ENCODE data around the gene GTF2H3.

DNA sequence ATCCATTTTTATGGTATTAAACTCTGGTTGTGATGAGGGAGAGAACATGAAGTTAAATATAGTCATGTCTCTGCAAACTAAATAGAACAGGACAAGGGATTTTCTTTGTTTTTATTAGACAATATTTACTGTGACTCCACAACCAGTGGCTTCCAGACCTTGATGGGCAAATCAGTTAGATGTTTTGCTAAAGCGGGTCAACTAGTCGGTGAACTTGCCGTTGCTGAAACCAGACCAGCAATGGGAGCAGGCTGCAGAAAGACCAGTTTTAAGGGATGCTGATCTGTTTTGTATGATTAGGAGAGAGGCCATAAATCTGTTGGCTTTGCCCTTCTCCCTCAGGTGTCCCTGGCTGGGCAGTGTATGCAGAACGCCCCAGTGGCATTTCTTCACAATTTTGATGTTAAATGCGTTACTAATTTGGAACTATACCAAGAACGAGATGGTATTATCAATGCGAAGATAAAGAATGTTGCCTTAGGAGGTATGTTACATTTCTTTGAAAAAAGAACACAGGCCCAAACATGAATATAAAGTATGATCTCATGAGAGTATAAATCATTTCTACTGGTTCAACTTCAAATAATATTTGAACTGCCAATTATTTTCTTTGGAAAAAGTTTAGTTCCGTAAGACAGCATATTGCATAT is 56.7 kb downstream of the GTF2H3 start:
- TF ChIP-seq, protein P1, sequence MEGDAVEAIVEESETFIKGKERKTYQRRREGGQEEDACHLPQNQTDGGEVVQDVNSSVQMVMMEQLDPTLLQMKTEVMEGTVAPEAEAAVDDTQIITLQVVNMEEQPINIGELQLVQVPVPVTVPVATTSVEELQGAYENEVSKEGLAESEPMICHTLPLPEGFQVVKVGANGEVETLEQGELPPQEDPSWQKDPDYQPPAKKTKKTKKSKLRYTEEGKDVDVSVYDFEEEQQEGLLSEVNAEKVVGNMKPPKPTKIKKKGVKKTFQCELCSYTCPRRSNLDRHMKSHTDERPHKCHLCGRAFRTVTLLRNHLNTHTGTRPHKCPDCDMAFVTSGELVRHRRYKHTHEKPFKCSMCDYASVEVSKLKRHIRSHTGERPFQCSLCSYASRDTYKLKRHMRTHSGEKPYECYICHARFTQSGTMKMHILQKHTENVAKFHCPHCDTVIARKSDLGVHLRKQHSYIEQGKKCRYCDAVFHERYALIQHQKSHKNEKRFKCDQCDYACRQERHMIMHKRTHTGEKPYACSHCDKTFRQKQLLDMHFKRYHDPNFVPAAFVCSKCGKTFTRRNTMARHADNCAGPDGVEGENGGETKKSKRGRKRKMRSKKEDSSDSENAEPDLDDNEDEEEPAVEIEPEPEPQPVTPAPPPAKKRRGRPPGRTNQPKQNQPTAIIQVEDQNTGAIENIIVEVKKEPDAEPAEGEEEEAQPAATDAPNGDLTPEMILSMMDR (IDR thresholded peaks at IDR 0.05 in 8 of 11, conservative IDR thresholded peaks at IDR 0.05 in 3 of 11): no peak
- TF ChIP-seq POLR2AphosphoS5 (IDR thresholded peaks at IDR 0.05): no peak
- TF ChIP-seq POLR2A (IDR thresholded peaks at IDR 0.05): no peak

Measured in spleen (tissue), 7 donors.